Endothelial cell of umbilical vein (primary cell): ENCODE results near the gene ADGRG2. TPM values are rescaled to one million over a fixed set of nuclear protein-coding genes. Genes with fewer than 3 reads are reported as not detected.
A peak's percentile ranks its signal among the peaks of the same experiment; 100 is the strongest.

ENCODE experiments used
- BruUV-seq: library from RNA; stranded (reverse); fragments of 400-500 nt; replicated peaks from 2 replicates; lab custom pipeline; 2021; lab: Mats Ljungman, UMichigan
- CTCF ChIA-PET: fragments of 300-600, 350-600 bp; sonication (Branson Sonifier 250); formaldehyde crosslinking; loops from one replicate; lab custom pipeline; 2021; ENCODE audit warnings: antibody characterized with exemption, inconsistent platforms; lab: Charles Lee
- POLR2A ChIA-PET: fragments of 300-600, 350-600 bp; sonication (Branson Sonifier 250); formaldehyde crosslinking; loops from one replicate; lab custom pipeline; 2021; ENCODE audit warnings: antibody characterized with exemption, inconsistent platforms; lab: Charles Lee
- DNase-seq: peaks from one replicate; pipeline ENCODE4 v3.0.0-alpha.2; 2011; ENCODE audit warnings: low read depth, low spot score
- FAIRE-seq: peaks from 2 replicates; lab custom pipeline; 2011; peaks lifted over from hg19 to GRCh38; lab: Jason Lieb, UNC
- H2AFZ ChIP-seq: 2 replicates; pipeline ENCODE4 v1.6.0; 2012; ENCODE audit warnings: low read depth, low read length, control low read depth, inconsistent platforms
- H3K27ac ChIP-seq: 2 replicates; pipeline ENCODE4 v1.5.1; 2011; ENCODE audit warnings: low read depth, mild to moderate bottlenecking, control low read depth, low read length, moderate library complexity; ENCODE audit not compliant: insufficient read depth
- H3K27me3 ChIP-seq, 2 experiments: 2 replicates each; pipeline versions ENCODE4 v1.6.0 to v1.6.1; 2011; ENCODE audit warnings: low read length in 2 of 2, mixed read lengths in 1 of 2; ENCODE audit not compliant: control insufficient read depth in 2 of 2, insufficient read depth in 2 of 2
- H3K36me3 ChIP-seq, 2 experiments: 2 replicates in 1 of 2; 3 replicates in 1 of 2; pipeline ENCODE4 v1.5.1; 2011; ENCODE audit warnings: low read length in 2 of 2, mild to moderate bottlenecking in 1 of 2, moderate library complexity in 1 of 2; ENCODE audit not compliant: control insufficient read depth in 2 of 2, insufficient read depth in 2 of 2; ENCODE audit errors: extremely low read depth in 1 of 2
- H3K4me1 ChIP-seq: 3 replicates; pipeline ENCODE4 v1.5.1; 2011; ENCODE audit warnings: mild to moderate bottlenecking, low read length; ENCODE audit not compliant: control insufficient read depth, insufficient read depth; ENCODE audit errors: extremely low read depth
- H3K4me2 ChIP-seq: 2 replicates; pipeline ENCODE4 v1.6.1; 2011; ENCODE audit warnings: low read length, control low read depth, mixed read lengths; ENCODE audit not compliant: insufficient read depth
- H3K4me3 ChIP-seq, 3 experiments: fragments of 200-600 bp in 1 of 3; sonication (generic), shearing (Covaris generic) in 1 of 3; replicated peaks in 1 of 3; 2 replicates each; pipeline ENCODE4 v1.5.1; 2011 to 2016; ENCODE audit warnings: control low read depth in 3 of 3, low read length in 3 of 3, mild to moderate bottlenecking in 2 of 3, inconsistent platforms in 1 of 3, low read depth in 1 of 3, moderate library complexity in 1 of 3; ENCODE audit not compliant: insufficient read depth in 1 of 3
- H3K79me2 ChIP-seq: 2 replicates; pipeline ENCODE4 v1.6.0; 2012; ENCODE audit warnings: low read length, inconsistent platforms; ENCODE audit not compliant: control insufficient read depth, insufficient read depth
- H3K9ac ChIP-seq: replicated peaks from 2 replicates; pipeline ENCODE3; 2011; ENCODE audit warnings: low read length, control low read depth; ENCODE audit not compliant: insufficient read depth; ENCODE audit errors: extremely low read depth
- H3K9me1 ChIP-seq: replicated peaks from 3 replicates; pipeline ENCODE4 v1.6.0; 2011; ENCODE audit warnings: mild to moderate bottlenecking, low read length; ENCODE audit not compliant: control insufficient read depth, insufficient read depth; ENCODE audit errors: extremely low read depth
- H3K9me3 ChIP-seq: replicated peaks from 2 replicates; pipeline ENCODE4 v1.5.1; 2012; ENCODE audit warnings: low read length, inconsistent platforms; ENCODE audit not compliant: control insufficient read depth, insufficient read depth
- H4K20me1 ChIP-seq: replicated peaks from 2 replicates; pipeline ENCODE3; 2011; ENCODE audit warnings: mild to moderate bottlenecking, low read length; ENCODE audit not compliant: control insufficient read depth, insufficient read depth; ENCODE audit errors: extremely low read depth
- EZH2 ChIP-seq: IDR thresholded peaks from 2 replicates; pipeline ENCODE4 v1.6.1; 2012; ENCODE audit warnings: borderline replicate concordance, low read depth, mild to moderate bottlenecking, moderate library complexity, low read length, inconsistent platforms; ENCODE audit not compliant: severe bottlenecking
- FOS ChIP-seq: IDR thresholded peaks from 2 replicates; pipeline ENCODE4 v1.6.1; 2011; ENCODE audit warnings: mild to moderate bottlenecking, low read length, moderate library complexity, borderline replicate concordance; ENCODE audit not compliant: insufficient read depth
- GATA2 ChIP-seq: IDR thresholded peaks from 2 replicates; pipeline ENCODE4 v1.7.0; 2011; ENCODE audit warnings: low read depth, mild to moderate bottlenecking, moderate library complexity, mixed read lengths, low read length; ENCODE audit not compliant: insufficient read length, insufficient read depth
- JUN ChIP-seq: IDR thresholded peaks from 2 replicates; pipeline ENCODE4 v1.6.1; 2011; ENCODE audit warnings: borderline replicate concordance, low read depth; ENCODE audit not compliant: insufficient read length, insufficient read depth
- MYC ChIP-seq: IDR thresholded peaks from one replicate; pipeline ENCODE4 v1.6.1; 2011; ENCODE audit warnings: mild to moderate bottlenecking, low read depth, low read length
- POLR2A ChIP-seq: IDR thresholded peaks from 2 replicates; pipeline ENCODE4 v1.6.1; 2012; ENCODE audit warnings: low read depth, mild to moderate bottlenecking, control low read depth, low read length
- POLR2AphosphoS5 ChIP-seq: IDR thresholded peaks from 2 replicates; pipeline ENCODE4 v1.6.1; 2012; ENCODE audit warnings: low read depth, mild to moderate bottlenecking, control low read depth, low read length, moderate library complexity; ENCODE audit not compliant: insufficient read depth
- dilution Hi-C: fragments of 300-500 bp; cut with MboI; formaldehyde crosslinking; loops from one replicate; pipeline ENCODE4 v1.15.0; 2019; ENCODE audit warnings: low sequenced_read_pairs; ENCODE audit not compliant: extremely low pct_ligation_motif_present
- intact Hi-C: fragments of 100-400 bp; cut with micrococcal nuclease; formaldehyde crosslinking; loops from one replicate; pipeline ENCODE4 v1.10.0; 2022
- polyA plus RNA-seq, 4 experiments: library from polyadenylated mRNA; depleted of rRNA in 3 of 4; stranded (reverse) in 3 of 4; unstranded in 1 of 4; fragments of >200 nt; gene quantifications; 2 replicates each; pipeline versions ENCODE4 v1.2.1 to v1.2.3, GENCODE V29; 2011 to 2012; ENCODE audit warnings: missing spikeins in 1 of 4
- total RNA-seq: library from RNA; stranded (reverse); gene quantifications from 2 replicates; pipeline ENCODE4 v1.2.3, GENCODE V29; 2021
- TF ChIP-seq, protein P1 (sequence below), 2 donors: IDR thresholded peaks; 1 replicate in 1 of 2; 2 replicates in 1 of 2; pipeline ENCODE4 v1.5.1; 2011; ENCODE audit warnings: low read length in 2 of 2, mild to moderate bottlenecking in 2 of 2, moderate library complexity in 2 of 2, control low read depth in 1 of 2, inconsistent platforms in 1 of 2, low read depth in 1 of 2; ENCODE audit not compliant: insufficient read depth in 1 of 2; ENCODE audit errors: extremely low read depth in 1 of 2
- TF ChIP-seq, protein P2 (sequence below): IDR thresholded peaks from 2 replicates; pipeline ENCODE4 v1.6.1; 2011; ENCODE audit not compliant: insufficient read depth, insufficient read length

Gene ADGRG2
- total and polyA plus RNA-seq, 2 donors (not counting 3 experiments of a cell fraction or from before 2014, with no cell fraction given): not detected

- POLR2A ChIA-PET: no interaction called here
- BruUV-seq: no TSS peak
- Histone ChIP-seq H3K79me2 (no peaks in the 10 kb centered on the region), H3K4me1 (peaks cover 5% of the 10 kb centered on the region), H3K4me2 (peak overlapping the region; percentile 11), H3K9me3 (no peaks in the 10 kb centered on the region), H3K4me3 (no peak overlapping the region), H2AFZ (no peak overlapping the region), H3K27ac (no peak overlapping the region), H3K27me3 (no peaks in the 10 kb centered on the region), H3K9me1 (no peaks in the 10 kb centered on the region), H3K36me3 (no peaks in the 10 kb centered on the region), H3K9ac (no peak overlapping the region), H4K20me1 (no peaks in the 10 kb centered on the region)
- FAIRE-seq (peak; percentile 73), DNase-seq (peak; percentile 3)
- TF ChIP-seq GATA2: no peak
- TF ChIP-seq POLR2A: no peak
- no peak for TF ChIP-seq MYC
- no peak for TF ChIP-seq EZH2
- TF ChIP-seq, protein P1, sequence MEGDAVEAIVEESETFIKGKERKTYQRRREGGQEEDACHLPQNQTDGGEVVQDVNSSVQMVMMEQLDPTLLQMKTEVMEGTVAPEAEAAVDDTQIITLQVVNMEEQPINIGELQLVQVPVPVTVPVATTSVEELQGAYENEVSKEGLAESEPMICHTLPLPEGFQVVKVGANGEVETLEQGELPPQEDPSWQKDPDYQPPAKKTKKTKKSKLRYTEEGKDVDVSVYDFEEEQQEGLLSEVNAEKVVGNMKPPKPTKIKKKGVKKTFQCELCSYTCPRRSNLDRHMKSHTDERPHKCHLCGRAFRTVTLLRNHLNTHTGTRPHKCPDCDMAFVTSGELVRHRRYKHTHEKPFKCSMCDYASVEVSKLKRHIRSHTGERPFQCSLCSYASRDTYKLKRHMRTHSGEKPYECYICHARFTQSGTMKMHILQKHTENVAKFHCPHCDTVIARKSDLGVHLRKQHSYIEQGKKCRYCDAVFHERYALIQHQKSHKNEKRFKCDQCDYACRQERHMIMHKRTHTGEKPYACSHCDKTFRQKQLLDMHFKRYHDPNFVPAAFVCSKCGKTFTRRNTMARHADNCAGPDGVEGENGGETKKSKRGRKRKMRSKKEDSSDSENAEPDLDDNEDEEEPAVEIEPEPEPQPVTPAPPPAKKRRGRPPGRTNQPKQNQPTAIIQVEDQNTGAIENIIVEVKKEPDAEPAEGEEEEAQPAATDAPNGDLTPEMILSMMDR (IDR thresholded peaks at IDR 0.05; ENCODE audit: extremely low read depth in 1 of 2, insufficient read depth in 1 of 2, low read depth in 1 of 2, low read length in 2 of 2): no peak
- no peak for TF ChIP-seq JUN
- peak; percentile 22 for TF ChIP-seq FOS
- TF ChIP-seq, protein P2, sequence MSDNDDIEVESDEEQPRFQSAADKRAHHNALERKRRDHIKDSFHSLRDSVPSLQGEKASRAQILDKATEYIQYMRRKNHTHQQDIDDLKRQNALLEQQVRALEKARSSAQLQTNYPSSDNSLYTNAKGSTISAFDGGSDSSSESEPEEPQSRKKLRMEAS: no peak
- no peak for TF ChIP-seq POLR2AphosphoS5
- dilution Hi-C loops (no loop called here), intact Hi-C loops (no loop called here)
- CTCF ChIA-PET: interaction anchor here (0.6 to 1.4 kb wide), 2 partner anchors 25 to 372 kb away, joined by 3 to 7 read pairs; no protein-coding TSS in a partner anchor
These were observed 160.6 kb downstream of the ADGRG2 start for GRCh38 chrX:18961686-18962085.
